CD8-positive, alpha-beta memory T cell (primary cell): ENCODE data around the gene EIF4G1. TPM values are rescaled to one million over a fixed set of nuclear protein-coding genes. Genes with fewer than 3 reads are reported as not detected.

Experiments
- CTCF ChIA-PET: fragments of 350-600 bp; sonication (Branson Sonifier 250); formaldehyde crosslinking; loops from one replicate; lab custom pipeline; 2021; ENCODE audit warnings: antibody characterized with exemption; lab: Charles Lee
- POLR2A ChIA-PET: fragments of 350-600 bp; sonication (Branson Sonifier 250); formaldehyde crosslinking; loops from one replicate; lab custom pipeline; 2021; ENCODE audit warnings: antibody characterized with exemption; lab: Charles Lee
- DNase-seq, 5 donors: peaks; one replicate each; pipeline versions ENCODE4 v3.0.0 to v3.0.0-alpha.2; 2020 to 2022; ENCODE audit warnings: mixed read lengths in 1 of 5
- H3K27ac ChIP-seq: one replicate; pipeline ENCODE4 v1.7.0; 2013; ENCODE audit warnings: low read depth, mild to moderate bottlenecking, low read length, moderate library complexity
- H3K27me3 ChIP-seq: 2 replicates; pipeline ENCODE4 v1.7.0; 2013; ENCODE audit warnings: low read length, mild to moderate bottlenecking; ENCODE audit not compliant: insufficient read depth, poor library complexity, severe bottlenecking
- H3K36me3 ChIP-seq: 2 replicates; pipeline ENCODE4 v1.7.0; 2013; ENCODE audit warnings: mild to moderate bottlenecking, low read length, moderate library complexity; ENCODE audit not compliant: insufficient read depth
- H3K4me1 ChIP-seq: 2 replicates; pipeline ENCODE4 v1.7.0; 2013; ENCODE audit warnings: mild to moderate bottlenecking, low read length, moderate library complexity; ENCODE audit not compliant: insufficient read depth
- H3K4me3 ChIP-seq: 2 replicates; pipeline ENCODE4 v1.7.0; 2013; ENCODE audit warnings: mild to moderate bottlenecking, low read length
- H3K9me3 ChIP-seq: 2 replicates; pipeline ENCODE4 v1.7.0; 2013; ENCODE audit warnings: mild to moderate bottlenecking, low read length
- H3K27ac Mint-ChIP-seq, 8 donors: one replicate each; pipeline ENCODE4 v1.8.0; 2020 to 2021; ENCODE audit warnings: mixed read lengths in 8 of 8, mild to moderate bottlenecking in 6 of 8, inconsistent platforms in 3 of 8, moderate library complexity in 3 of 8
- H3K27me3 Mint-ChIP-seq, 2 donors: one replicate each; pipeline ENCODE4 v1.8.0; 2020 to 2021; ENCODE audit warnings: mixed read lengths in 2 of 2, mild to moderate bottlenecking in 1 of 2, moderate library complexity in 1 of 2
- H3K36me3 Mint-ChIP-seq, 3 donors: one replicate each; pipeline ENCODE4 v1.8.0; 2020 to 2021; ENCODE audit warnings: mixed read lengths in 3 of 3, inconsistent platforms in 1 of 3, mild to moderate bottlenecking in 1 of 3
- H3K4me1 Mint-ChIP-seq, 3 donors: one replicate each; pipeline ENCODE4 v1.8.0; 2020 to 2021; ENCODE audit warnings: mixed read lengths in 3 of 3, inconsistent platforms in 1 of 3, mild to moderate bottlenecking in 1 of 3
- H3K4me3 Mint-ChIP-seq, 7 donors: one replicate each; pipeline ENCODE4 v1.8.0; 2020 to 2021; ENCODE audit warnings: mixed read lengths in 7 of 7, mild to moderate bottlenecking in 6 of 7, moderate library complexity in 4 of 7, inconsistent platforms in 2 of 7
- H3K9me3 Mint-ChIP-seq, 5 donors: one replicate each; pipeline ENCODE4 v1.8.0; 2020 to 2022; ENCODE audit warnings: mixed read lengths in 5 of 5, mild to moderate bottlenecking in 3 of 5, moderate library complexity in 2 of 5, inconsistent platforms in 1 of 5
- polyA plus RNA-seq: library from polyadenylated mRNA; unstranded; fragments of 300-500 nt; fragmentation: Illumina TruSeq; gene quantifications from one replicate; pipeline ENCODE4 v1.2.3, GENCODE V29; 2021
- total RNA-seq, 2 experiments: library from RNA; stranded (reverse); gene quantifications; one replicate each; pipeline ENCODE4 v1.2.3, GENCODE V29; 2021

EIF4G1 gene
- total and polyA plus RNA-seq, 3 experiments from 2014 or later, result 46.2 to 694 (median 693) TPM

GRCh38 chr3:184298759-184299487 lies 15.5 kb upstream of the EIF4G1 start, which contains the start of gene PSMD2:
Gene PSMD2 (plus strand): TSS chr3:184299241. CDS start chr3:184299267, 26 bp downstream.
- CTCF ChIA-PET, result interaction anchor here (0.7 kb wide), 1 partner anchor 164 kb away, joined by 3 read pairs; the partner anchor contains the start of gene EIF2B5
- Mint-ChIP-seq H3K27ac (peak within 1 kb of the TSS; percentile 86 to 95 (median 94)), H3K36me3 (peaks cover 1 to 49% (median 12%) of the 10 kb centered on the region in 3 donors), H3K9me3 (no peaks in the 10 kb centered on the region), H3K27me3 (peaks cover 0 to 4% of the 10 kb centered on the region in 2 donors), H3K4me3 (peak within 1 kb of the TSS; percentile 89 to 96 (median 92)), H3K4me1 (peaks cover 23 to 36% (median 36%) of the 10 kb centered on the region in 3 donors)
- Histone ChIP-seq H3K27me3 (no peaks in the 10 kb centered on the region), H3K9me3 (no peaks in the 10 kb centered on the region), H3K36me3 (peaks cover 35% of the 10 kb centered on the region), H3K27ac (peak within 1 kb of the TSS; percentile 79), H3K4me3 (peak within 1 kb of the TSS; percentile 78), H3K4me1 (peaks cover 14% of the 10 kb centered on the region)
- DNase-seq, result peak; percentile 95 to 98 (median 98)
- POLR2A ChIA-PET, result interaction anchor here (0.8 to 1.5 kb wide), 2 partner anchors 114 to 125 kb away, joined by 4 to 5 read pairs; no protein-coding TSS in a partner anchor

- peak overlapping the region; percentile 68 for H3K4me3 ChIP-seq
- H3K4me3 Mint-ChIP-seq, result peak overlapping the region; percentile 89 to 96 (median 92)
- CTCF ChIA-PET, result interaction anchor here (0.7 kb wide), 1 partner anchor 164 kb away, joined by 3 read pairs; the partner anchor contains the start of gene EIF2B5
- no peak for DNase-seq
- POLR2A ChIA-PET, result interaction anchor here (0.8 to 1.5 kb wide), 2 partner anchors 115 to 126 kb away, joined by 4 to 5 read pairs; no protein-coding TSS in a partner anchor
- peak overlapping the region; percentile 52 to 95 (median 89) for H3K27ac Mint-ChIP-seq
- peaks cover 5 to 57% (median 15%) of the 10 kb centered on the region in 3 donors for H3K36me3 Mint-ChIP-seq
- H3K36me3 ChIP-seq, result peaks cover 43% of the 10 kb centered on the region
- H3K9me3 Mint-ChIP-seq, result no peaks in the 10 kb centered on the region
- H3K27me3 Mint-ChIP-seq, result peaks cover 0 to 3% of the 10 kb centered on the region in 2 donors
- H3K4me1 ChIP-seq, result peaks cover 14% of the 10 kb centered on the region
- H3K9me3 ChIP-seq, result no peaks in the 10 kb centered on the region
- peaks cover 25 to 36% (median 36%) of the 10 kb centered on the region in 3 donors for H3K4me1 Mint-ChIP-seq
- H3K27me3 ChIP-seq, result no peaks in the 10 kb centered on the region
- H3K27ac ChIP-seq, result peak overlapping the region; percentile 57
Observed at GRCh38 chr3:184299488-184300377, 14.7 kb upstream of the EIF4G1 start.

GRCh38 chr3:184300378-184300720 lies 14.1 kb upstream of the EIF4G1 start:
- Histone ChIP-seq H3K36me3 (peaks cover 45% of the 10 kb centered on the region), H3K9me3 (no peaks in the 10 kb centered on the region), H3K27ac (no peak overlapping the region), H3K27me3 (no peaks in the 10 kb centered on the region), H3K4me3 (peak overlapping the region; percentile 68), H3K4me1 (peaks cover 14% of the 10 kb centered on the region)
- H3K27me3 Mint-ChIP-seq, result peaks cover 0 to 2% of the 10 kb centered on the region in 2 donors
- ChIA-PET CTCF (interaction anchor here (1.5 kb wide), 1 partner anchor 53 kb away, joined by 3 read pairs; no protein-coding TSS in a partner anchor), POLR2A (no interaction called here)
- H3K9me3 Mint-ChIP-seq, result no peaks in the 10 kb centered on the region
- no peak for DNase-seq
- peak overlapping the region in 5 of 8 donors; percentile 57 to 94 (median 90) for H3K27ac Mint-ChIP-seq
- H3K36me3 Mint-ChIP-seq, result peaks cover 5 to 61% (median 15%) of the 10 kb centered on the region in 3 donors
- H3K4me1 Mint-ChIP-seq, result peaks cover 25 to 36% (median 36%) of the 10 kb centered on the region in 3 donors
- H3K4me3 Mint-ChIP-seq, result peak overlapping the region; percentile 89 to 96 (median 92)

- H3K36me3 ChIP-seq, result peaks cover 66% of the 10 kb centered on the region
- no peak for DNase-seq
- Mint-ChIP-seq H3K27ac (peak overlapping the region in 2 of 8 donors; percentile 3 to 47), H3K4me1 (peaks cover 7 to 16% (median 11%) of the 10 kb centered on the region in 3 donors), H3K36me3 (peaks cover 5 to 86% (median 47%) of the 10 kb centered on the region in 3 donors), H3K27me3 (no peaks in the 10 kb centered on the region), H3K9me3 (no peaks in the 10 kb centered on the region), H3K4me3 (peak overlapping the region in 1 of 7 donors; percentile 18)
- ChIA-PET CTCF (interaction anchor here (1.0 kb wide), 1 partner anchor 210 kb away, joined by 4 read pairs; no protein-coding TSS in a partner anchor), POLR2A (no interaction called here)
- H3K4me3 ChIP-seq, result no peak overlapping the region
- no peaks in the 10 kb centered on the region for H3K9me3 ChIP-seq
- H3K27me3 ChIP-seq, result no peaks in the 10 kb centered on the region
- H3K27ac ChIP-seq, result no peak overlapping the region
- H3K4me1 ChIP-seq, result no peaks in the 10 kb centered on the region
Observed at GRCh38 chr3:184305577-184305976, 8.8 kb upstream of the EIF4G1 start.

- no peak overlapping the region for H3K4me3 ChIP-seq
- no peaks in the 10 kb centered on the region for H3K9me3 ChIP-seq
- H3K9me3 Mint-ChIP-seq, result no peaks in the 10 kb centered on the region
- DNase-seq, result no peak
- H3K36me3 ChIP-seq, result peaks cover 58% of the 10 kb centered on the region
- CTCF ChIA-PET, result no interaction called here
- H3K4me1 Mint-ChIP-seq, result peaks cover 5 to 12% (median 9%) of the 10 kb centered on the region in 3 donors
- no peak overlapping the region for H3K27ac ChIP-seq
- POLR2A ChIA-PET, result no interaction called here
- H3K4me3 Mint-ChIP-seq, result no peak overlapping the region
- H3K27ac Mint-ChIP-seq, result peak overlapping the region in 1 of 8 donors; percentile 54
- no peaks in the 10 kb centered on the region for H3K4me1 ChIP-seq
- H3K36me3 Mint-ChIP-seq, result peaks cover 5 to 79% (median 46%) of the 10 kb centered on the region in 3 donors
- H3K27me3 Mint-ChIP-seq, result no peaks in the 10 kb centered on the region
- H3K27me3 ChIP-seq, result no peaks in the 10 kb centered on the region
Observed at GRCh38 chr3:184306341-184306972, 7.9 kb upstream of the EIF4G1 start.

GRCh38 chr3:184307915-184308314 lies 6.5 kb upstream of the EIF4G1 start:
- H3K27me3 ChIP-seq, result no peaks in the 10 kb centered on the region
- CTCF ChIA-PET, result no interaction called here

GRCh38 chr3:184308744-184309143 lies 5.7 kb upstream of the EIF4G1 start:
- Histone ChIP-seq H3K27me3 (no peaks in the 10 kb centered on the region), H3K4me3 (no peak overlapping the region), H3K4me1 (no peaks in the 10 kb centered on the region), H3K36me3 (peaks cover 36% of the 10 kb centered on the region), H3K27ac (no peak overlapping the region), H3K9me3 (no peaks in the 10 kb centered on the region)
- Mint-ChIP-seq H3K27me3 (no peaks in the 10 kb centered on the region), H3K27ac (peak overlapping the region in 1 of 8 donors; percentile 50), H3K4me3 (peak overlapping the region in 1 of 7 donors; percentile 61), H3K36me3 (peaks cover 5 to 56% (median 37%) of the 10 kb centered on the region in 3 donors), H3K9me3 (no peaks in the 10 kb centered on the region), H3K4me1 (peaks cover 0 to 2% (median under 1%) of the 10 kb centered on the region in 3 donors)
- CTCF ChIA-PET, result no interaction called here
- POLR2A ChIA-PET, result no interaction called here
- no peak for DNase-seq

More at GRCh38 chr3:184307915-184308314, 6.5 kb upstream of the EIF4G1 start:
- Histone ChIP-seq H3K9me3 (no peaks in the 10 kb centered on the region), H3K4me3 (no peak overlapping the region), H3K27ac (no peak overlapping the region), H3K36me3 (peaks cover 45% of the 10 kb centered on the region), H3K4me1 (no peaks in the 10 kb centered on the region)
- no peak for DNase-seq
- H3K27ac Mint-ChIP-seq, result peak overlapping the region in 2 of 8 donors; percentile 15 to 34
- no peaks in the 10 kb centered on the region for H3K27me3 Mint-ChIP-seq
- peaks cover 5 to 65% (median 43%) of the 10 kb centered on the region in 3 donors for H3K36me3 Mint-ChIP-seq
- peaks cover 0 to 8% (median 2%) of the 10 kb centered on the region in 3 donors for H3K4me1 Mint-ChIP-seq
- H3K9me3 Mint-ChIP-seq, result no peaks in the 10 kb centered on the region
- POLR2A ChIA-PET, result no interaction called here
- H3K4me3 Mint-ChIP-seq, result no peak overlapping the region
